ENCODE measurements around the gene APOO. TPM values are rescaled to one million over a fixed set of nuclear protein-coding genes. Genes with fewer than 3 reads are reported as not detected.

The APOO gene
- total and polyA plus RNA-seq, 2 of the 4 experiments (the other 2 are of a cell fraction): 9.0 to 14.2 TPM

GRCh38 chrX:23811656-23812055, 96.1 kb downstream of the APOO start:
- Histone ChIP-seq H2BK20ac (ENCODE audit: low read depth, low read length) (no peak overlapping the region), H2BK5ac (ENCODE audit: low read depth, low read length, poor library complexity, severe bottlenecking) (no peak overlapping the region), H4K8ac (ENCODE audit: low read depth in 2 of 2, low read length in 2 of 2) (no peak overlapping the region), H2AK9ac (replicated peaks; ENCODE audit: low read depth, low read length, poor library complexity) (no peak overlapping the region), H3K36me3 (ENCODE audit: control insufficient read depth, insufficient read depth, low read length) (no peaks in the 10 kb centered on the region), H3K14ac (replicated peaks; ENCODE audit: low read depth, low read length) (no peak overlapping the region), H3K9ac (ENCODE audit: low read depth, low read length) (no peak overlapping the region), H3K4me1 (ENCODE audit: control insufficient read depth, insufficient read depth, low read length) (peaks cover 2% of the 10 kb centered on the region), H3K4ac (ENCODE audit: low read depth, low read length) (no peak overlapping the region), H3K27me3 (ENCODE audit: control insufficient read depth, insufficient read depth, low read length) (no peaks in the 10 kb centered on the region; the same call in 1 of the 2 replicates), H3K18ac (ENCODE audit: low read depth, low read length) (no peak overlapping the region), H3K9me3 (ENCODE audit: control insufficient read depth, insufficient read depth, low read length) (peaks cover 2% of the 10 kb centered on the region), H3K56ac (ENCODE audit: extremely low read depth, insufficient read depth, low read length) (no peak overlapping the region), H4K5ac (ENCODE audit: low read depth, low read length) (no peak overlapping the region), H3K4me3 (ENCODE audit: insufficient read depth, low read depth, low read length) (no peak overlapping the region), H3K79me1 (ENCODE audit: low read depth in 1 of 2, low read length in 2 of 2) (no peaks in the 10 kb centered on the region), H4K91ac (ENCODE audit: insufficient read depth, low read depth, low read length) (no peak overlapping the region), H3K9me1 (ENCODE audit: insufficient read depth, low read length) (no peaks in the 10 kb centered on the region), H2BK120ac (ENCODE audit: low read depth, low read length) (no peak overlapping the region), H3K4me2 (ENCODE audit: low read depth, low read length) (no peak overlapping the region), H2BK15ac (ENCODE audit: low read depth, low read length) (no peak overlapping the region), H3K27ac (ENCODE audit: insufficient read depth, low read length) (no peak overlapping the region), H2AK5ac (ENCODE audit: low read depth, low read length) (no peak overlapping the region), H4K20me1 (ENCODE audit: insufficient read depth, low read length) (no peaks in the 10 kb centered on the region), H2AFZ (replicated peaks; ENCODE audit: low read length, poor library complexity) (no peak overlapping the region), H3K23ac (ENCODE audit: low read depth, low read length) (no peak overlapping the region)
- dilution Hi-C loops (cut with HindIII; ENCODE audit: low sequenced_read_pairs, unreplicated experiment): no loop called here
- in situ Hi-C loops (cut with MboI; ENCODE audit: low sequenced_read_pairs): no loop called here
- no TSS peak for BruUV-seq (replicated peaks)
- ChIA-PET CTCF (no interaction called here), POLR2A (ENCODE audit: unreplicated experiment) (no interaction called here)
- TF ChIP-seq RCOR1 (IDR thresholded peaks at IDR 0.05; ENCODE audit: insufficient replicate concordance, low read length) (no peak), POLR2A (IDR thresholded peaks at IDR 0.05; ENCODE audit: low read depth, low read length) (no peak), RAD21 (IDR thresholded peaks at IDR 0.05; ENCODE audit: low read length) (no peak), CHD1 (IDR thresholded peaks at IDR 0.05; ENCODE audit: low read depth, low read length) (no peak), CEBPB (IDR thresholded peaks at IDR 0.05; ENCODE audit: low read depth, low read length) (no peak), SMC3 (IDR thresholded peaks at IDR 0.05; ENCODE audit: low read depth, low read length) (no peak), MAZ (IDR thresholded peaks at IDR 0.05; ENCODE audit: borderline replicate concordance, low read depth, low read length) (no peak), FOS (IDR thresholded peaks at IDR 0.05; ENCODE audit: low read depth, low read length) (no peak), CTCF (conservative IDR thresholded peaks at IDR 0.05; ENCODE audit: low read depth, low read length) (no peak), MAFK (IDR thresholded peaks at IDR 0.05; ENCODE audit: low read depth, low read length) (no peak), RFX5 (IDR thresholded peaks at IDR 0.05; ENCODE audit: low read depth, low read length) (no peak), MXI1 (IDR thresholded peaks at IDR 0.05; ENCODE audit: borderline replicate concordance, low read depth, low read length) (no peak)
- intact Hi-C loops (cut with micrococcal nuclease): no loop called here
- DNase-seq (no peak), ATAC-seq (ENCODE audit: low read depth) (no peak)
- WGBS, 2 experiments (ENCODE audit: extremely low coverage in 2 of 2, insufficient read length in 1 of 2): no CpG with 5 or more reads among the region's 6 CpGs
